ENCODE data around the gene NREP. TPM values are rescaled to one million over a fixed set of nuclear protein-coding genes. Genes with fewer than 3 reads are reported as not detected.

The NREP gene
- total and polyA plus RNA-seq, 2 donors (not counting 3 experiments of a cell fraction or from before 2014, with no cell fraction given) = 96.7 to 112 TPM

- Histone ChIP-seq H3K79me2 (ENCODE audit: control insufficient read depth, insufficient read depth, low read length) (peaks cover 20% of the 10 kb centered on the region), H3K27ac (ENCODE audit: insufficient read depth, low read depth, low read length) (no peak overlapping the region), H3K4me1 (ENCODE audit: control insufficient read depth, extremely low read depth, insufficient read depth, low read length) (peaks cover 35% of the 10 kb centered on the region), H2AFZ (ENCODE audit: low read depth, low read length) (no peak overlapping the region), H4K20me1 (replicated peaks; ENCODE audit: control insufficient read depth, extremely low read depth, insufficient read depth, low read length) (no peaks in the 10 kb centered on the region), H3K9me1 (replicated peaks; ENCODE audit: control insufficient read depth, extremely low read depth, insufficient read depth, low read length) (no peaks in the 10 kb centered on the region), H3K36me3 (ENCODE audit: control insufficient read depth in 2 of 2, extremely low read depth in 1 of 2, insufficient read depth in 2 of 2, low read length in 2 of 2) (no peaks in the 10 kb centered on the region), H3K4me2 (ENCODE audit: insufficient read depth, low read length) (no peak overlapping the region), H3K9me3 (replicated peaks; ENCODE audit: control insufficient read depth, insufficient read depth, low read length) (no peaks in the 10 kb centered on the region), H3K27me3 (ENCODE audit: control insufficient read depth in 2 of 2, insufficient read depth in 2 of 2, low read length in 2 of 2) (no peaks in the 10 kb centered on the region), H3K9ac (replicated peaks; ENCODE audit: extremely low read depth, insufficient read depth, low read length) (no peak overlapping the region), H3K4me3 (replicated peaks in 1 of 3; ENCODE audit: insufficient read depth in 1 of 3, low read depth in 1 of 3, low read length in 3 of 3) (no peak overlapping the region)
- intact Hi-C loops (cut with micrococcal nuclease) = no loop called here
- ChIA-PET CTCF (interaction anchor here (1.7 to 2.4 kb wide), 3 partner anchors 38 to 214 kb away, joined by 4 to 14 read pairs (median 5); no protein-coding TSS in a partner anchor), POLR2A (interaction anchor here (0.6 kb wide), 1 partner anchor 138 kb away, joined by 4 read pairs; no protein-coding TSS in a partner anchor)
- FAIRE-seq (no peak), DNase-seq (ENCODE audit: low read depth, low spot score) (no peak)
- dilution Hi-C loops (cut with MboI; ENCODE audit: extremely low pct_ligation_motif_present, low sequenced_read_pairs) = no loop called here
- BruUV-seq (replicated peaks) = no TSS peak
- TF ChIP-seq JUN (IDR thresholded peaks at IDR 0.05; ENCODE audit: borderline replicate concordance, insufficient read depth, insufficient read length, low read depth) = no peak
- TF ChIP-seq, protein P1, sequence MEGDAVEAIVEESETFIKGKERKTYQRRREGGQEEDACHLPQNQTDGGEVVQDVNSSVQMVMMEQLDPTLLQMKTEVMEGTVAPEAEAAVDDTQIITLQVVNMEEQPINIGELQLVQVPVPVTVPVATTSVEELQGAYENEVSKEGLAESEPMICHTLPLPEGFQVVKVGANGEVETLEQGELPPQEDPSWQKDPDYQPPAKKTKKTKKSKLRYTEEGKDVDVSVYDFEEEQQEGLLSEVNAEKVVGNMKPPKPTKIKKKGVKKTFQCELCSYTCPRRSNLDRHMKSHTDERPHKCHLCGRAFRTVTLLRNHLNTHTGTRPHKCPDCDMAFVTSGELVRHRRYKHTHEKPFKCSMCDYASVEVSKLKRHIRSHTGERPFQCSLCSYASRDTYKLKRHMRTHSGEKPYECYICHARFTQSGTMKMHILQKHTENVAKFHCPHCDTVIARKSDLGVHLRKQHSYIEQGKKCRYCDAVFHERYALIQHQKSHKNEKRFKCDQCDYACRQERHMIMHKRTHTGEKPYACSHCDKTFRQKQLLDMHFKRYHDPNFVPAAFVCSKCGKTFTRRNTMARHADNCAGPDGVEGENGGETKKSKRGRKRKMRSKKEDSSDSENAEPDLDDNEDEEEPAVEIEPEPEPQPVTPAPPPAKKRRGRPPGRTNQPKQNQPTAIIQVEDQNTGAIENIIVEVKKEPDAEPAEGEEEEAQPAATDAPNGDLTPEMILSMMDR (IDR thresholded peaks at IDR 0.05; ENCODE audit: extremely low read depth in 1 of 2, insufficient read depth in 1 of 2, low read depth in 1 of 2, low read length in 2 of 2) = no peak
These were observed 11.8 kb downstream of the NREP start for GRCh38 chr5:111745075-111745739.

- peaks cover 21% of the 10 kb centered on the region for H3K79me2 ChIP-seq (ENCODE audit: control insufficient read depth, insufficient read depth, low read length)
- no peak for DNase-seq (ENCODE audit: low read depth, low spot score)
- no peaks in the 10 kb centered on the region for H3K27me3 ChIP-seq (ENCODE audit: control insufficient read depth in 2 of 2, insufficient read depth in 2 of 2, low read length in 2 of 2)
- H3K9ac ChIP-seq (replicated peaks; ENCODE audit: extremely low read depth, insufficient read depth, low read length) = no peak overlapping the region
- no peak for FAIRE-seq
- ChIA-PET POLR2A (interaction anchor here (0.6 kb wide), 1 partner anchor 138 kb away, joined by 4 read pairs; no protein-coding TSS in a partner anchor), CTCF (interaction anchor here (1.7 to 2.4 kb wide), 4 partner anchors 22 to 213 kb away, joined by 4 to 14 read pairs (median 4); no protein-coding TSS in a partner anchor)
- H3K9me1 ChIP-seq (replicated peaks; ENCODE audit: control insufficient read depth, extremely low read depth, insufficient read depth, low read length) = no peaks in the 10 kb centered on the region
- dilution Hi-C loops (cut with MboI; ENCODE audit: extremely low pct_ligation_motif_present, low sequenced_read_pairs) = no loop called here
- no peak overlapping the region for H3K4me2 ChIP-seq (ENCODE audit: insufficient read depth, low read length)
- TF ChIP-seq, protein P1 (IDR thresholded peaks at IDR 0.05; ENCODE audit: extremely low read depth in 1 of 2, insufficient read depth in 1 of 2, low read depth in 1 of 2, low read length in 2 of 2) = no peak
- TF ChIP-seq FOS (IDR thresholded peaks at IDR 0.05; ENCODE audit: borderline replicate concordance, insufficient read depth, low read length) = no peak
- no peak for TF ChIP-seq GATA2 (IDR thresholded peaks at IDR 0.05; ENCODE audit: insufficient read depth, insufficient read length, low read depth, low read length)
- no peak for TF ChIP-seq MYC (IDR thresholded peaks at IDR 0.05; ENCODE audit: low read depth, low read length)
- TF ChIP-seq POLR2A (IDR thresholded peaks at IDR 0.05; ENCODE audit: low read depth, low read length) = no peak
- TF ChIP-seq, protein P2, sequence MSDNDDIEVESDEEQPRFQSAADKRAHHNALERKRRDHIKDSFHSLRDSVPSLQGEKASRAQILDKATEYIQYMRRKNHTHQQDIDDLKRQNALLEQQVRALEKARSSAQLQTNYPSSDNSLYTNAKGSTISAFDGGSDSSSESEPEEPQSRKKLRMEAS (IDR thresholded peaks at IDR 0.05; ENCODE audit: insufficient read depth, insufficient read length) = no peak
- no peak for TF ChIP-seq POLR2AphosphoS5 (IDR thresholded peaks at IDR 0.05; ENCODE audit: insufficient read depth, low read depth, low read length)
- no peak for TF ChIP-seq EZH2 (IDR thresholded peaks at IDR 0.05; ENCODE audit: borderline replicate concordance, low read depth, low read length, severe bottlenecking)
- no peak for TF ChIP-seq JUN (IDR thresholded peaks at IDR 0.05; ENCODE audit: borderline replicate concordance, insufficient read depth, insufficient read length, low read depth)
- H3K27ac ChIP-seq (ENCODE audit: insufficient read depth, low read depth, low read length) = no peak overlapping the region
- no peak overlapping the region for H3K4me3 ChIP-seq (replicated peaks in 1 of 3; ENCODE audit: insufficient read depth in 1 of 3, low read depth in 1 of 3, low read length in 3 of 3)
- intact Hi-C loops (cut with micrococcal nuclease) = no loop called here
- peaks cover 35% of the 10 kb centered on the region for H3K4me1 ChIP-seq (ENCODE audit: control insufficient read depth, extremely low read depth, insufficient read depth, low read length)
- no TSS peak for BruUV-seq (replicated peaks)
- no peak overlapping the region for H2AFZ ChIP-seq (ENCODE audit: low read depth, low read length)
- H4K20me1 ChIP-seq (replicated peaks; ENCODE audit: control insufficient read depth, extremely low read depth, insufficient read depth, low read length) = no peaks in the 10 kb centered on the region
- H3K9me3 ChIP-seq (replicated peaks; ENCODE audit: control insufficient read depth, insufficient read depth, low read length) = no peaks in the 10 kb centered on the region
- no peaks in the 10 kb centered on the region for H3K36me3 ChIP-seq (ENCODE audit: control insufficient read depth in 2 of 2, extremely low read depth in 1 of 2, insufficient read depth in 2 of 2, low read length in 2 of 2)
These were observed 12.5 kb downstream of the NREP start for GRCh38 chr5:111744455-111744854.

Measured in endothelial cell of umbilical vein (primary cell).